ENCODE results near the gene EVC.

The EVC gene

GRCh38 chr4:5781691-5782090 is 70.7 kb downstream of the EVC start:
- no CpG with 5 or more reads among the region's 3 CpGs for WGBS, 2 donors (ENCODE audit: extremely low coverage in 2 of 2, insufficient read length in 2 of 2, insufficient replicate concordance in 1 of 2)
- H3K18ac ChIP-seq (ENCODE audit: low read length) = no peak overlapping the region
- H2BK5ac ChIP-seq (ENCODE audit: low read length) = no peak overlapping the region
- no peak overlapping the region for H3K27ac ChIP-seq (replicated peaks; ENCODE audit: low read length)
- H3K36me3 ChIP-seq (replicated peaks in 1 of 2; ENCODE audit: control insufficient read depth in 2 of 2, insufficient read depth in 2 of 2, low read length in 2 of 2) = peaks cover 9 to 31% of the 10 kb centered on the region in 2 donors
- H3K4me2 ChIP-seq (ENCODE audit: insufficient read depth, low read length, poor library complexity, severe bottlenecking) = no peak overlapping the region
- H2BK120ac ChIP-seq (ENCODE audit: low read depth, low read length) = no peak overlapping the region
- no peak overlapping the region for H3K23ac ChIP-seq (ENCODE audit: low read depth, low read length, poor library complexity)
- H3K9me3 ChIP-seq (replicated peaks in 1 of 2; ENCODE audit: control insufficient read depth in 2 of 2, insufficient read depth in 1 of 2, low read depth in 1 of 2, low read length in 2 of 2) = peaks cover 2 to 10% of the 10 kb centered on the region in 2 donors
- H4K91ac ChIP-seq (ENCODE audit: low read depth, low read length, poor library complexity) = no peak overlapping the region
- DNase-seq (ENCODE audit: low spot score) = no peak
- no peak overlapping the region for H2AFZ ChIP-seq (ENCODE audit: low read length)
- no peak overlapping the region for H3K14ac ChIP-seq (ENCODE audit: low read length)
- H2AK5ac ChIP-seq (ENCODE audit: low read depth, low read length) = no peak overlapping the region
- no peak overlapping the region for H3K4ac ChIP-seq (ENCODE audit: low read length)
- no peak overlapping the region for H2BK15ac ChIP-seq (ENCODE audit: low read length)
- no peaks in the 10 kb centered on the region for H3K79me1 ChIP-seq (ENCODE audit: low read depth, low read length)
- H4K8ac ChIP-seq (ENCODE audit: low read depth, low read length) = no peak overlapping the region
- no peaks in the 10 kb centered on the region for H3K27me3 ChIP-seq (ENCODE audit: control insufficient read depth in 3 of 3, insufficient read depth in 3 of 3, low read depth in 1 of 3, low read length in 3 of 3)
- H3K4me3 ChIP-seq (ENCODE audit: low read length in 2 of 2) = no peak overlapping the region
- no peak overlapping the region for H3K9ac ChIP-seq (ENCODE audit: low read depth, low read length, poor library complexity)
- no peak overlapping the region for H2BK12ac ChIP-seq (ENCODE audit: low read length)
- H3K4me1 ChIP-seq (ENCODE audit: control insufficient read depth in 2 of 2, insufficient read depth in 1 of 2, low read depth in 1 of 2, low read length in 2 of 2) = peaks cover 0 to 5% of the 10 kb centered on the region in 2 donors

- no peaks in the 10 kb centered on the region for H3K79me1 ChIP-seq (ENCODE audit: low read depth, low read length)
- H3K18ac ChIP-seq (ENCODE audit: low read length) = no peak overlapping the region
- H4K8ac ChIP-seq (ENCODE audit: low read depth, low read length) = peak overlapping the region; percentile 70
- peak overlapping the region in 1 of 2 donors; percentile 15 for H3K4me3 ChIP-seq (ENCODE audit: low read length in 2 of 2)
- H2BK5ac ChIP-seq (ENCODE audit: low read length) = no peak overlapping the region
- no peaks in the 10 kb centered on the region for H3K27me3 ChIP-seq (ENCODE audit: control insufficient read depth in 3 of 3, insufficient read depth in 3 of 3, low read depth in 1 of 3, low read length in 3 of 3)
- peaks cover 15 to 39% of the 10 kb centered on the region in 2 donors for H3K36me3 ChIP-seq (replicated peaks in 1 of 2; ENCODE audit: control insufficient read depth in 2 of 2, insufficient read depth in 2 of 2, low read length in 2 of 2)
- H3K9me3 ChIP-seq (replicated peaks in 1 of 2; ENCODE audit: control insufficient read depth in 2 of 2, insufficient read depth in 1 of 2, low read depth in 1 of 2, low read length in 2 of 2) = no peaks in the 10 kb centered on the region
- no peak overlapping the region for H4K91ac ChIP-seq (ENCODE audit: low read depth, low read length, poor library complexity)
- H3K14ac ChIP-seq (ENCODE audit: low read length) = no peak overlapping the region
- H2AFZ ChIP-seq (ENCODE audit: low read length) = no peak overlapping the region
- H2BK15ac ChIP-seq (ENCODE audit: low read length) = no peak overlapping the region
- H3K23ac ChIP-seq (ENCODE audit: low read depth, low read length, poor library complexity) = peak overlapping the region; percentile 32
- no peak overlapping the region for H2BK12ac ChIP-seq (ENCODE audit: low read length)
- DNase-seq (ENCODE audit: low spot score) = no peak
- no peak overlapping the region for H3K4ac ChIP-seq (ENCODE audit: low read length)
- H3K27ac ChIP-seq (replicated peaks; ENCODE audit: low read length) = no peak overlapping the region
- no peak overlapping the region for H3K9ac ChIP-seq (ENCODE audit: low read depth, low read length, poor library complexity)
- H3K4me1 ChIP-seq (ENCODE audit: control insufficient read depth in 2 of 2, insufficient read depth in 1 of 2, low read depth in 1 of 2, low read length in 2 of 2) = peaks cover 0 to 5% of the 10 kb centered on the region in 2 donors
- H3K4me2 ChIP-seq (ENCODE audit: insufficient read depth, low read length, poor library complexity, severe bottlenecking) = no peak overlapping the region
- H2BK120ac ChIP-seq (ENCODE audit: low read depth, low read length) = no peak overlapping the region
- WGBS, 2 donors (ENCODE audit: extremely low coverage in 2 of 2, insufficient read length in 2 of 2, insufficient replicate concordance in 1 of 2) = no CpG with 5 or more reads among the region's 6 CpGs
- H2AK5ac ChIP-seq (ENCODE audit: low read depth, low read length) = no peak overlapping the region
Measured at GRCh38 chr4:5782829-5783476, 72.0 kb downstream of the EVC start.

GRCh38 chr4:5783486-5783885 is 72.5 kb downstream of the EVC start:
- H2BK120ac ChIP-seq (ENCODE audit: low read depth, low read length) = no peak overlapping the region
- no peak overlapping the region for H2AFZ ChIP-seq (ENCODE audit: low read length)
- no peak overlapping the region for H2BK5ac ChIP-seq (ENCODE audit: low read length)
- H3K9me3 ChIP-seq (replicated peaks in 1 of 2; ENCODE audit: control insufficient read depth in 2 of 2, insufficient read depth in 1 of 2, low read depth in 1 of 2, low read length in 2 of 2) = no peaks in the 10 kb centered on the region
- WGBS, 2 donors (ENCODE audit: extremely low coverage in 2 of 2, insufficient read length in 2 of 2, insufficient replicate concordance in 1 of 2) = no CpG with 5 or more reads among the region's 14 CpGs
- no peak overlapping the region for H3K9ac ChIP-seq (ENCODE audit: low read depth, low read length, poor library complexity)
- no peak for DNase-seq (ENCODE audit: low spot score)
- no peak overlapping the region for H3K4me2 ChIP-seq (ENCODE audit: insufficient read depth, low read length, poor library complexity, severe bottlenecking)
- H3K27me3 ChIP-seq (ENCODE audit: control insufficient read depth in 3 of 3, insufficient read depth in 3 of 3, low read depth in 1 of 3, low read length in 3 of 3) = no peaks in the 10 kb centered on the region
- no peak overlapping the region for H3K27ac ChIP-seq (replicated peaks; ENCODE audit: low read length)
- no peaks in the 10 kb centered on the region for H3K79me1 ChIP-seq (ENCODE audit: low read depth, low read length)
- no peak overlapping the region for H2AK5ac ChIP-seq (ENCODE audit: low read depth, low read length)
- H4K91ac ChIP-seq (ENCODE audit: low read depth, low read length, poor library complexity) = no peak overlapping the region
- peaks cover 15 to 44% of the 10 kb centered on the region in 2 donors for H3K36me3 ChIP-seq (replicated peaks in 1 of 2; ENCODE audit: control insufficient read depth in 2 of 2, insufficient read depth in 2 of 2, low read length in 2 of 2)
- H3K14ac ChIP-seq (ENCODE audit: low read length) = no peak overlapping the region
- H2BK15ac ChIP-seq (ENCODE audit: low read length) = no peak overlapping the region
- peaks cover 0 to 5% of the 10 kb centered on the region in 2 donors for H3K4me1 ChIP-seq (ENCODE audit: control insufficient read depth in 2 of 2, insufficient read depth in 1 of 2, low read depth in 1 of 2, low read length in 2 of 2)
- no peak overlapping the region for H4K8ac ChIP-seq (ENCODE audit: low read depth, low read length)
- H3K18ac ChIP-seq (ENCODE audit: low read length) = no peak overlapping the region
- no peak overlapping the region for H3K4me3 ChIP-seq (ENCODE audit: low read length in 2 of 2)
- no peak overlapping the region for H3K23ac ChIP-seq (ENCODE audit: low read depth, low read length, poor library complexity)
- H2BK12ac ChIP-seq (ENCODE audit: low read length) = no peak overlapping the region
- H3K4ac ChIP-seq (ENCODE audit: low read length) = no peak overlapping the region

GRCh38 chr4:5784021-5784420 is 73.0 kb downstream of the EVC start:
- Histone ChIP-seq H3K4ac (ENCODE audit: low read length) (no peak overlapping the region), H3K9me3 (replicated peaks in 1 of 2; ENCODE audit: control insufficient read depth in 2 of 2, insufficient read depth in 1 of 2, low read depth in 1 of 2, low read length in 2 of 2) (no peaks in the 10 kb centered on the region), H3K23ac (ENCODE audit: low read depth, low read length, poor library complexity) (no peak overlapping the region), H3K4me1 (ENCODE audit: control insufficient read depth in 2 of 2, insufficient read depth in 1 of 2, low read depth in 1 of 2, low read length in 2 of 2) (peaks cover 0 to 5% of the 10 kb centered on the region in 2 donors), H3K18ac (ENCODE audit: low read length) (no peak overlapping the region), H2AK5ac (ENCODE audit: low read depth, low read length) (no peak overlapping the region), H3K4me3 (ENCODE audit: low read length in 2 of 2) (no peak overlapping the region), H3K27ac (replicated peaks; ENCODE audit: low read length) (no peak overlapping the region), H4K8ac (ENCODE audit: low read depth, low read length) (no peak overlapping the region), H2BK15ac (ENCODE audit: low read length) (no peak overlapping the region), H2BK5ac (ENCODE audit: low read length) (no peak overlapping the region), H2BK12ac (ENCODE audit: low read length) (no peak overlapping the region), H2BK120ac (ENCODE audit: low read depth, low read length) (no peak overlapping the region), H3K9ac (ENCODE audit: low read depth, low read length, poor library complexity) (no peak overlapping the region), H3K14ac (ENCODE audit: low read length) (no peak overlapping the region), H4K91ac (ENCODE audit: low read depth, low read length, poor library complexity) (no peak overlapping the region), H3K79me1 (ENCODE audit: low read depth, low read length) (no peaks in the 10 kb centered on the region), H2AFZ (ENCODE audit: low read length) (no peak overlapping the region), H3K27me3 (ENCODE audit: control insufficient read depth in 3 of 3, insufficient read depth in 3 of 3, low read depth in 1 of 3, low read length in 3 of 3) (no peaks in the 10 kb centered on the region), H3K4me2 (ENCODE audit: insufficient read depth, low read length, poor library complexity, severe bottlenecking) (no peak overlapping the region), H3K36me3 (replicated peaks in 1 of 2; ENCODE audit: control insufficient read depth in 2 of 2, insufficient read depth in 2 of 2, low read length in 2 of 2) (peaks cover 15 to 48% of the 10 kb centered on the region in 2 donors)
- no peak for DNase-seq (ENCODE audit: low spot score)
- WGBS, 2 donors (ENCODE audit: extremely low coverage in 2 of 2, insufficient read length in 2 of 2, insufficient replicate concordance in 1 of 2) = no CpG with 5 or more reads among the region's 6 CpGs

Data from neuronal stem cell (in vitro differentiated cells).